Activated CD4-positive, CD25-positive, alpha-beta regulatory T cell treated with anti-CD3 and anti-CD28 coated beads, Interleukin-2, amount 50 U/mL, for 72 hours (primary cell): ENCODE measurements around the gene ARAF.
A peak's percentile ranks its signal among the peaks of the same experiment; 100 is the strongest.

Experiments
- DNase-seq: peaks from one replicate; pipeline ENCODE4 v3.0.0; 2021

The ARAF gene

GRCh38 chrX:47564438-47565085 lies 3.6 kb downstream of the ARAF start:
- no peak for DNase-seq

- DNase-seq: no peak
Observed at GRCh38 chrX:47566841-47567240, 5.8 kb downstream of the ARAF start.

- DNase-seq: no peak
Observed at GRCh38 chrX:47568656-47569295, 7.8 kb downstream of the ARAF start.

GRCh38 chrX:47570794-47571193 lies 9.8 kb downstream of the ARAF start:
- no peak for DNase-seq

GRCh38 chrX:47571215-47571614 lies 10.2 kb downstream of the ARAF start:
- DNase-seq: no peak

- no peak for DNase-seq
Observed at GRCh38 chrX:47571896-47572295, 10.9 kb downstream of the ARAF start.

- no peak for DNase-seq
Observed at GRCh38 chrX:47572773-47573340, 11.9 kb downstream of the ARAF start.

- DNase-seq: no peak
Observed at GRCh38 chrX:47573341-47574075, 12.5 kb downstream of the ARAF start.

GRCh38 chrX:47574076-47574546 lies 13.1 kb downstream of the ARAF start:
- DNase-seq: no peak

GRCh38 chrX:47574547-47575301 lies 13.7 kb downstream of the ARAF start:
- no peak for DNase-seq

GRCh38 chrX:47576021-47576898 lies 15.3 kb downstream of the ARAF start:
- no peak for DNase-seq

- DNase-seq: no peak
Observed at GRCh38 chrX:47577424-47577823, 16.4 kb downstream of the ARAF start.

- no peak for DNase-seq
Observed at GRCh38 chrX:47577901-47578300, 16.9 kb downstream of the ARAF start.

GRCh38 chrX:47578692-47579091 lies 17.7 kb downstream of the ARAF start:
- no peak for DNase-seq

- no peak for DNase-seq
Observed at GRCh38 chrX:47579537-47579936, 18.5 kb downstream of the ARAF start.

GRCh38 chrX:47581731-47582647 lies 21.0 kb downstream of the ARAF start, which contains the start of gene TIMP1:
TSS of gene TIMP1 (plus strand) at chrX:47582436. CDS start at chrX:47583416, 980 bp downstream.
- DNase-seq: peak; percentile 73

- DNase-seq: no peak
Observed at GRCh38 chrX:47583240-47583861, 22.3 kb downstream of the ARAF start.

GRCh38 chrX:47584714-47585113 lies 23.7 kb downstream of the ARAF start:
- no peak for DNase-seq

- no peak for DNase-seq
Observed at GRCh38 chrX:47585273-47585672, 24.3 kb downstream of the ARAF start.
